SK-N-SH (cell line): ENCODE data around the gene LARGE1.

Experiments used
- CHD2 ChIP-seq: fragments of 150-350 bp; IDR thresholded peaks from 2 replicates; pipeline ENCODE4 v1.6.1; 2018; ENCODE audit warnings: low read length; ENCODE audit not compliant: partially characterized antibody
- CTCF ChIP-seq: fragments of 200-600 bp; sonication (generic); IDR thresholded peaks from 2 replicates; pipeline ENCODE4 v1.6.1; 2017; ENCODE audit warnings: antibody characterized with exemption, mild to moderate bottlenecking, moderate library complexity
- ELF1 ChIP-seq: IDR thresholded peaks from 2 replicates; pipeline ENCODE4 v1.4.0; 2012
- EP300 ChIP-seq, 2 experiments: IDR thresholded peaks; 2 replicates each; pipeline versions ENCODE4 v1.4.0 to v1.6.1; 2012; ENCODE audit warnings: borderline replicate concordance in 1 of 2, low read depth in 1 of 2, low read length in 1 of 2
- FOXM1 ChIP-seq: IDR thresholded peaks from 2 replicates; pipeline ENCODE4 v1.4.0; 2012; ENCODE audit warnings: low read depth, mild to moderate bottlenecking
- JUND ChIP-seq: IDR thresholded peaks from 2 replicates; pipeline ENCODE4 v1.4.0; 2012
- MAX ChIP-seq: IDR thresholded peaks from 2 replicates; pipeline ENCODE4 v1.4.0; 2012; ENCODE audit warnings: low read depth
- RCOR1 ChIP-seq: fragments of 150-350 bp; IDR thresholded peaks from 2 replicates; pipeline ENCODE4 v1.6.1; 2017; ENCODE audit warnings: antibody characterized with exemption, low read length
- SIN3A ChIP-seq: IDR thresholded peaks from 2 replicates; pipeline ENCODE4 v1.6.1; 2012; ENCODE audit warnings: low read depth, mild to moderate bottlenecking, low read length, moderate library complexity, borderline replicate concordance

GRCh38 chr22:33723915-33724314, 196.4 kb downstream of the LARGE1 start:
- TF ChIP-seq JUND (no peak), CTCF (no peak), FOXM1 (no peak), RCOR1 (no peak), CHD2 (no peak), SIN3A (no peak), MAX (no peak), ELF1 (no peak), EP300 (IDR thresholded peaks at IDR 0.05; ENCODE audit: borderline replicate concordance in 1 of 2, low read depth in 1 of 2, low read length in 1 of 2) (no peak)
